ENCODE measurements around the gene CCDC80.

CCDC80 gene

DNA sequence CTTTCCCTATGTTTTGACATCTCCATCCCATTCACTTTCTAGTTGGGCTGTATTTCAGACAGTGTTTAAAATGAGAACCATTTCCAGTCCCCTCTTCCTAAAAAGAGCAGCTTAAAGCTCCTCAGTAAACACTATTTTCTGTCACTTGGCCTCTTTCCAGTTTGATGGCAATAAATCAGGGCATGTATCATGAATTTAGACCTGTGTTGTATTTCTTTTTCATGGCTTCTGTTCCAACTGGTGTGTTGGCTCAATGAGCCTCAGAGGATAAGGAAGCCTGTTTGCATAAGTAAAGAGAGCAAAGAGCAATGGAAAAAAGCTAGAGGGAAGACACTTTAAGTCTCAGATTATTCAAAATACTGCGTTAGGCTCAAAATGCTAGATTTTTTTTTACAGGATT lies 7.2 kb downstream of the CCDC80 start:
- TF ChIP-seq, protein P1, sequence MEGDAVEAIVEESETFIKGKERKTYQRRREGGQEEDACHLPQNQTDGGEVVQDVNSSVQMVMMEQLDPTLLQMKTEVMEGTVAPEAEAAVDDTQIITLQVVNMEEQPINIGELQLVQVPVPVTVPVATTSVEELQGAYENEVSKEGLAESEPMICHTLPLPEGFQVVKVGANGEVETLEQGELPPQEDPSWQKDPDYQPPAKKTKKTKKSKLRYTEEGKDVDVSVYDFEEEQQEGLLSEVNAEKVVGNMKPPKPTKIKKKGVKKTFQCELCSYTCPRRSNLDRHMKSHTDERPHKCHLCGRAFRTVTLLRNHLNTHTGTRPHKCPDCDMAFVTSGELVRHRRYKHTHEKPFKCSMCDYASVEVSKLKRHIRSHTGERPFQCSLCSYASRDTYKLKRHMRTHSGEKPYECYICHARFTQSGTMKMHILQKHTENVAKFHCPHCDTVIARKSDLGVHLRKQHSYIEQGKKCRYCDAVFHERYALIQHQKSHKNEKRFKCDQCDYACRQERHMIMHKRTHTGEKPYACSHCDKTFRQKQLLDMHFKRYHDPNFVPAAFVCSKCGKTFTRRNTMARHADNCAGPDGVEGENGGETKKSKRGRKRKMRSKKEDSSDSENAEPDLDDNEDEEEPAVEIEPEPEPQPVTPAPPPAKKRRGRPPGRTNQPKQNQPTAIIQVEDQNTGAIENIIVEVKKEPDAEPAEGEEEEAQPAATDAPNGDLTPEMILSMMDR (conservative IDR thresholded peaks at IDR 0.05; ENCODE audit: low read length): no peak
- peak overlapping the region; percentile 88 for H3K4me3 ChIP-seq (ENCODE audit: low read length)
- DNase-seq (ENCODE audit: low read depth): no peak

DNA sequence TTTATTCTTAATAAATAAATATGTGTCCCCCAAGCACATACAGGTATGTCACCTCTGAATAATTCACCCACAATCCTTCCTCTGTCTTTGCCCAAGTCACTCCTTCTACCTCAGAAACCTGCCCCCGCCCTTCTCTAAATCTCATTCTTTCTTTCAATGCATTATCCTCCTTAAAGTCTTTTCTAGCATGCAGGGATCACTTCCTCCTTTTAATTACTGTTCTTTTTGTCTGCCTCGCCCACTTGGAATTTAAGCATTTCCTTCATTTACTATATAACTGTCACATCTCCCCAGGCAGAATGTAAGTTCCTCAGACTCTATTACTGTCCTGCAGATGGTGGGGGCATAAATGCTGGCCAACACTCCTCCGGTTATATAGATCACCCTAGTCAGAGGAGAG lies 7.8 kb downstream of the CCDC80 start:
- no peak for DNase-seq (ENCODE audit: low read depth)
- TF ChIP-seq, protein P1 (conservative IDR thresholded peaks at IDR 0.05; ENCODE audit: low read length): no peak
- H3K4me3 ChIP-seq (ENCODE audit: low read length): peak overlapping the region; percentile 88

DNA sequence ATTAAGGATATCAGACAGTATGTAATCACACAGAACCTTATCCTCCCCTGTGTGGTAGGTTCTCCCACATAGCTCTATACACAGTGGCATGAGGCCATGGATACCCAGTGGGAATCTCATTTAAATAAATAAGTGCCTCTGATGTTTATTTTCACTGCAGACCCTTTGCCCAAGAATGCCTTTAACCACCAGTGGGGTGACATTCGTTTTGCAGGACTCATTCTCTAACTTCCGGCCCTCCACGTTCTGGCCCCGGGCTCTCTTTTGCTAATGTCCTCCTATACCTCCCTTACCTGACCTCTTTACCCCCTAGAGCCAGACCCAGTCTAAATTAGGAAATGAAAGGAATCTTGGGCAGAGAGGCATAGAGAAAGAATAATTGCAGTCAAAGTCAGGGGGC lies 8.3 kb downstream of the CCDC80 start:
- H3K4me3 ChIP-seq (ENCODE audit: low read length): peak overlapping the region; percentile 88
- TF ChIP-seq, protein P1 (conservative IDR thresholded peaks at IDR 0.05; ENCODE audit: low read length): no peak
- DNase-seq (ENCODE audit: low read depth): no peak

DNA sequence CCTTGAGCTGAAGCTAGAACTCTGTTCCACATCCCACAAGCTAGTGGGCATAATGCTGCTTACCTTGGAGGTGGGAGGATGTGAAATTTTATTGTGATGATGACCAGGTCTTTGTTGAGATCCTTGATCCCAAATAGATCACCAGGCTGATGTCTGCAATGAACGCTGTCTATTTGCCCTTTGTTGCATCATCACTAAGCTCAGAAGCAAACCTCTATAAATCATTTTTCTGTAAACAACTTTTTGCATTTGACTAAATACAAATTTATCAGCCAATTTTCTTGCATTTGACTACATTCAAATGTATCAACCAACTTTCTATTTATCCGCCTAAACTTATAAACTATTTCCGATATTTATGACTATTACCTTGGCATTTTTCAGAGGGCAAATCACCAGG lies 9.7 kb downstream of the CCDC80 start:
- TF ChIP-seq, protein P1 (conservative IDR thresholded peaks at IDR 0.05; ENCODE audit: low read length): no peak
- no peak for DNase-seq (ENCODE audit: low read depth)
- peak overlapping the region; percentile 88 for H3K4me3 ChIP-seq (ENCODE audit: low read length)

DNA sequence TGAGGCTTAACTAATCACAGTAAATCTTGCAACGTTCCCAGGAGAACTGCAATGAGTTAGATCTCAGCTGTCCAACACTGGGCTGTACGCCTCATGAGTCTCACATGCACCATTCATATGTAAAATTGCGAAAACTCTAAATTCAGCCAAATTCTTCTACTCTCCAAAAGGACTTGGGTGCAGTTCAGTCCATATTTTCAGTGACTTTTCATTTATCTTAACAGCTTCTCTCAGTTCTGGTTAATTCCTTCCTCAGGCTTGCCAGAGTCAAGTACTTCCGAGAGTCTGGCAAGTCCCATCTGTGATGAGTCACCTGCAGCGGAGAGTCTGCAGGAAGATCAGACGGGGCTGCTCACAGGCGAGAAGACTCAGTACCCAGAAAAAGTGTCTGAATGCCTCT lies 11.5 kb downstream of the CCDC80 start:
- no peak overlapping the region for H3K4me3 ChIP-seq (ENCODE audit: low read length)
- peak; percentile 99 for DNase-seq (ENCODE audit: low read depth)
- TF ChIP-seq, protein P1 (conservative IDR thresholded peaks at IDR 0.05; ENCODE audit: low read length): no peak

DNA sequence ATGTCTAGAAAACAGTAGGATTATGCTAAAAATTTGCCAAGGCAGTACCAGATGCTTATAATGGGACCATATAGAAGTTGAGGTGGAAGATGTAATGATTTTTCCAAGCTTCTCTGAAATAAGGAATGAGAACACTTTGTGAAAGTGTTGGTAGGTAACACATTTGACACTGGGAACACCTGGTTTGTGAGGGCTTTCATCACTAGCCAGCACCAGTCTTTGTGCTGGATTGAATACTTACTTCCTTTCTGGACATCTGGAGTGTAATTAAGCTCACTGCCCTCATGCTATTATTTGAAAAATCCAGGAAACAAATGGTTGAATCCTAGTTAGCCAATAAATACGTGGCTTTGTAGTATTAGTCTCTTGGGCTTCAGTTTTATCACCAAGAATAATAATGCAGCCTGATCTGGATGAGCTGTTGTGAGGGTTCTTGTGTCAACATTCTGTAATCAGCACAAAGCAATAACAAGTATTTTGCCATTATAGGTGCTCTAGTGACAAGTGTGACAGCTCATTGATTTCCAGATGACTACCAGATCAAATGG lies 12.9 kb downstream of the CCDC80 start:
- TF ChIP-seq, protein P1 (conservative IDR thresholded peaks at IDR 0.05; ENCODE audit: low read length): no peak
- peak; percentile 61 for DNase-seq (ENCODE audit: low read depth)

DNA sequence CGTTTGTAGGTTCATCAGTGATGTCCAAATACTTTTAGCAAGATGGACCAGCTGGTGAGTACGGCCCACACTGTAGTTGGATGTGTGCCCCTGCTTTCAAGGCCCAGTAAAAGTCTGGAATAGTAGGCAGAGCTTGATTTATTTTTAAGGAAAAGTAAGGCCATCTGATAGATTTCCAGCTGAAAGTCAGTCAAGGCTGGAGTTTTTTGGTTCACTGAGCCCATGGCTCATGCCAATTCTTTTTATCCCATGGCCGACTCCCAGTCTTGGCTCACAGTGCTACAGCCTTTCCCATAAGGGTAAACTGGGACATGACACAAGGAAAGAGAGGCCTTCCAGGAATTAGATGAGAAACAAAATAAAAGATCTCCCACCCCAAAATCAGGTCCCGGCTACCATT lies 13.5 kb downstream of the CCDC80 start:
- DNase-seq (ENCODE audit: low read depth): peak; percentile 51
- no peak overlapping the region for H3K4me3 ChIP-seq (ENCODE audit: low read length)
- TF ChIP-seq, protein P1 (conservative IDR thresholded peaks at IDR 0.05; ENCODE audit: low read length): no peak

More for the DNA sequence above, 12.9 kb downstream of the CCDC80 start:
- no peak overlapping the region for H3K4me3 ChIP-seq (ENCODE audit: low read length)

All from AG10803 (cell line).